Mesenchymal stem cell (in vitro differentiated cells and primary cell): ENCODE measurements around the gene C10orf90.

Experiments
- DNase-seq: peaks from one replicate; pipeline ENCODE4 v3.0.0-alpha.2; 2013
- H2AFZ ChIP-seq: one replicate; pipeline ENCODE4 v1.6.1; 2013; ENCODE audit warnings: low read depth, mild to moderate bottlenecking, control low read depth, inconsistent platforms, low read length, moderate library complexity
- H2AK5ac ChIP-seq: 2 replicates; pipeline ENCODE4 v1.6.1; 2013; ENCODE audit warnings: low read length, moderate library complexity, mild to moderate bottlenecking, inconsistent platforms; ENCODE audit not compliant: severe bottlenecking
- H2BK120ac ChIP-seq: one replicate; pipeline ENCODE4 v1.6.1; 2013; ENCODE audit warnings: low read depth, mild to moderate bottlenecking, inconsistent platforms, low read length, moderate library complexity
- H2BK12ac ChIP-seq, 2 experiments: one replicate each; pipeline ENCODE4 v1.6.1; 2013; ENCODE audit warnings: inconsistent platforms in 2 of 2, low read length in 2 of 2, mild to moderate bottlenecking in 2 of 2, moderate library complexity in 2 of 2, control low read depth in 1 of 2
- H2BK15ac ChIP-seq: one replicate; pipeline ENCODE4 v1.6.1; 2013; ENCODE audit warnings: mild to moderate bottlenecking, low read depth, inconsistent platforms; ENCODE audit not compliant: poor library complexity, severe bottlenecking
- H2BK5ac ChIP-seq: 2 replicates; pipeline ENCODE4 v1.6.1; 2013; ENCODE audit warnings: low read depth, mild to moderate bottlenecking, low read length, control low read depth, inconsistent platforms; ENCODE audit not compliant: poor library complexity, severe bottlenecking
- H3K14ac ChIP-seq, 2 experiments: one replicate each; pipeline ENCODE4 v1.6.1; 2013; ENCODE audit warnings: inconsistent platforms in 2 of 2, low read length in 2 of 2, control low read depth in 1 of 2, mild to moderate bottlenecking in 1 of 2, moderate library complexity in 1 of 2
- H3K18ac ChIP-seq, 2 experiments: one replicate each; pipeline ENCODE4 v1.6.1; 2013; ENCODE audit warnings: inconsistent platforms in 2 of 2, low read length in 2 of 2, control low read depth in 1 of 2, low read depth in 1 of 2, mild to moderate bottlenecking in 1 of 2
- H3K23ac ChIP-seq, 2 experiments: one replicate each; pipeline ENCODE4 v1.6.1; 2013; ENCODE audit warnings: inconsistent platforms in 2 of 2, low read length in 2 of 2, mild to moderate bottlenecking in 2 of 2, moderate library complexity in 2 of 2, control low read depth in 1 of 2
- H3K27ac ChIP-seq: 2 replicates; pipeline ENCODE4 v1.5.1; 2013; ENCODE audit warnings: mild to moderate bottlenecking, moderate library complexity, low read length, control low read depth, inconsistent platforms; ENCODE audit not compliant: poor library complexity, severe bottlenecking
- H3K27me3 ChIP-seq, 2 experiments: 2 replicates each; pipeline versions ENCODE4 v1.6.1 to v1.7.0; 2013; ENCODE audit warnings: low read length in 2 of 2, mild to moderate bottlenecking in 2 of 2, moderate library complexity in 2 of 2, control low read depth in 1 of 2, inconsistent platforms in 1 of 2; ENCODE audit not compliant: control insufficient read depth in 1 of 2, insufficient read depth in 1 of 2
- H3K36me3 ChIP-seq, 2 experiments: 2 replicates each; pipeline versions ENCODE4 v1.6.1 to v1.7.0; 2013; ENCODE audit warnings: low read length in 2 of 2, control low read depth in 1 of 2, inconsistent platforms in 1 of 2, low read depth in 1 of 2, mild to moderate bottlenecking in 1 of 2; ENCODE audit not compliant: insufficient read depth in 2 of 2, control insufficient read depth in 1 of 2
- H3K4ac ChIP-seq, 2 experiments: one replicate each; pipeline ENCODE4 v1.6.1; 2013; ENCODE audit warnings: inconsistent platforms in 2 of 2, low read length in 2 of 2, mild to moderate bottlenecking in 2 of 2, moderate library complexity in 2 of 2, control low read depth in 1 of 2, low read depth in 1 of 2
- H3K4me1 ChIP-seq: 2 replicates; pipeline ENCODE4 v1.6.1; 2013; ENCODE audit warnings: low read depth, low read length, control low read depth; ENCODE audit not compliant: control insufficient read depth, insufficient read depth
- H3K4me2 ChIP-seq: 2 replicates; pipeline ENCODE4 v1.6.1; 2013; ENCODE audit warnings: low read length, mild to moderate bottlenecking, inconsistent platforms; ENCODE audit not compliant: poor library complexity, severe bottlenecking
- H3K4me3 ChIP-seq, 2 experiments: 2 replicates each; pipeline versions ENCODE4 v1.5.1 to v1.7.0; 2013; ENCODE audit warnings: low read length in 2 of 2, mild to moderate bottlenecking in 2 of 2, control low read depth in 1 of 2, low read depth in 1 of 2; ENCODE audit not compliant: insufficient read depth in 1 of 2
- H3K79me1 ChIP-seq: replicated peaks from 2 replicates; pipeline ENCODE4 v1.6.1; 2013; ENCODE audit warnings: mild to moderate bottlenecking, control low read depth, low read length, inconsistent platforms; ENCODE audit not compliant: poor library complexity, severe bottlenecking
- H3K9ac ChIP-seq: 2 replicates; pipeline ENCODE4 v1.7.0; 2013; ENCODE audit warnings: mild to moderate bottlenecking, low read length, moderate library complexity
- H3K9me3 ChIP-seq: 2 replicates; pipeline ENCODE4 v1.7.0; 2013; ENCODE audit warnings: mild to moderate bottlenecking, low read length; ENCODE audit not compliant: control insufficient read depth
- H4K8ac ChIP-seq: one replicate; pipeline ENCODE4 v1.6.1; 2013; ENCODE audit warnings: inconsistent platforms, mild to moderate bottlenecking, low read length, moderate library complexity
- H4K91ac ChIP-seq: one replicate; pipeline ENCODE4 v1.6.1; 2013; ENCODE audit warnings: mild to moderate bottlenecking, low read length, inconsistent platforms
- WGBS: methylation state at CpG from one replicate; pipeline ENCODE4 v1.1.7; 2013; ENCODE audit warnings: mixed read lengths; 5-methylcytosine and 5-hydroxymethylcytosine counted together

The C10orf90 gene

GRCh38 chr10:126669168-126669567 is 1.3 kb downstream of the C10orf90 start:
- Histone ChIP-seq H3K27ac (no peak overlapping the region), H3K9me3 (no peaks in the 10 kb centered on the region), H4K91ac (no peak overlapping the region), H3K36me3 (no peaks in the 10 kb centered on the region), H3K4me2 (no peak overlapping the region), H3K4me3 (no peak overlapping the region), H2BK120ac (no peak overlapping the region), H2AFZ (no peak overlapping the region), H3K4me1 (no peaks in the 10 kb centered on the region), H2BK15ac (no peak overlapping the region), H2BK5ac (no peak overlapping the region), H3K79me1 (no peaks in the 10 kb centered on the region), H2AK5ac (no peak overlapping the region), H3K23ac (no peak overlapping the region), H3K27me3 (peaks cover 0 to 4% of the 10 kb centered on the region in 2 experiments), H2BK12ac (no peak overlapping the region), H4K8ac (no peak overlapping the region), H3K14ac (no peak overlapping the region), H3K9ac (no peak overlapping the region), H3K18ac (no peak overlapping the region), H3K4ac (no peak overlapping the region)
- no peak for DNase-seq
- no CpG with 5 or more reads among the region's 3 CpGs for WGBS

GRCh38 chr10:126668505-126668904 is 2.0 kb downstream of the C10orf90 start:
- H3K27ac ChIP-seq, result no peak overlapping the region
- peaks cover 0 to under 1% of the 10 kb centered on the region in 2 experiments for H3K27me3 ChIP-seq
- no peak overlapping the region for H2BK12ac ChIP-seq
- H2AK5ac ChIP-seq, result no peak overlapping the region
- H3K4me1 ChIP-seq, result no peaks in the 10 kb centered on the region
- no peak overlapping the region for H3K9ac ChIP-seq
- no peak overlapping the region for H2BK5ac ChIP-seq
- H3K14ac ChIP-seq, result no peak overlapping the region
- no peak overlapping the region for H3K4me3 ChIP-seq
- H3K23ac ChIP-seq, result no peak overlapping the region
- no peak overlapping the region for H2BK120ac ChIP-seq
- H3K9me3 ChIP-seq, result no peaks in the 10 kb centered on the region
- H4K91ac ChIP-seq, result no peak overlapping the region
- H2BK15ac ChIP-seq, result no peak overlapping the region
- no peak overlapping the region for H3K4ac ChIP-seq
- H3K4me2 ChIP-seq, result no peak overlapping the region
- no peak for DNase-seq
- no peaks in the 10 kb centered on the region for H3K79me1 ChIP-seq
- H4K8ac ChIP-seq, result no peak overlapping the region
- WGBS, result 93% methylated on average over 4 of the region's 4 CpGs
- H3K18ac ChIP-seq, result no peak overlapping the region
- no peak overlapping the region for H2AFZ ChIP-seq
- no peaks in the 10 kb centered on the region for H3K36me3 ChIP-seq

GRCh38 chr10:126667568-126667967 is 2.9 kb downstream of the C10orf90 start:
- no peaks in the 10 kb centered on the region for H3K79me1 ChIP-seq
- H3K4me1 ChIP-seq, result no peaks in the 10 kb centered on the region
- H2AFZ ChIP-seq, result no peak overlapping the region
- no peak overlapping the region for H2AK5ac ChIP-seq
- no peak overlapping the region for H2BK120ac ChIP-seq
- no peak overlapping the region for H3K4me2 ChIP-seq
- H3K4ac ChIP-seq, result no peak overlapping the region
- no peak overlapping the region for H3K14ac ChIP-seq
- H3K36me3 ChIP-seq, result no peaks in the 10 kb centered on the region
- no peak overlapping the region for H3K4me3 ChIP-seq
- no peak overlapping the region for H3K23ac ChIP-seq
- no peak overlapping the region for H4K8ac ChIP-seq
- H2BK12ac ChIP-seq, result peak overlapping the region in 1 of 2 experiments; percentile 45
- no peaks in the 10 kb centered on the region for H3K9me3 ChIP-seq
- H3K18ac ChIP-seq, result no peak overlapping the region
- DNase-seq, result no peak
- 100% methylated on average over 2 of the region's 3 CpGs for WGBS
- H2BK5ac ChIP-seq, result no peak overlapping the region
- no peak overlapping the region for H4K91ac ChIP-seq
- H2BK15ac ChIP-seq, result no peak overlapping the region
- no peaks in the 10 kb centered on the region for H3K27me3 ChIP-seq
- H3K9ac ChIP-seq, result no peak overlapping the region
- H3K27ac ChIP-seq, result no peak overlapping the region

- Histone ChIP-seq H3K27ac (no peak overlapping the region), H2BK12ac (peak overlapping the region; percentile 96 to 100), H4K8ac (peak overlapping the region; percentile 71), H2BK120ac (peak overlapping the region; percentile 44), H3K9ac (no peak overlapping the region), H3K36me3 (no peaks in the 10 kb centered on the region), H2BK15ac (peak overlapping the region; percentile 29), H3K18ac (peak overlapping the region; percentile 94 to 97), H3K4me1 (no peaks in the 10 kb centered on the region), H3K79me1 (no peaks in the 10 kb centered on the region), H3K4me2 (no peak overlapping the region), H3K27me3 (peaks cover 0 to under 1% of the 10 kb centered on the region in 2 experiments), H3K23ac (no peak overlapping the region), H3K14ac (peak overlapping the region in 1 of 2 experiments; percentile 96), H2AFZ (no peak overlapping the region), H4K91ac (peak overlapping the region; percentile 92), H3K4me3 (no peak overlapping the region), H2BK5ac (no peak overlapping the region), H3K9me3 (no peaks in the 10 kb centered on the region), H2AK5ac (no peak overlapping the region), H3K4ac (peak overlapping the region; percentile 42 to 98)
- peak; percentile 27 for DNase-seq
- 57% methylated on average over 3 of the region's 4 CpGs for WGBS
These were observed 5.3 kb downstream of the C10orf90 start for GRCh38 chr10:126665207-126665606.
